Measurements from ENCODE around the gene PRRG2.

- TF ChIP-seq CTCF (IDR thresholded peaks at IDR 0.05), result no peak
- no peak for TF ChIP-seq POLR2A (IDR thresholded peaks at IDR 0.05; ENCODE audit: low read depth)
Observed at GRCh38 chr19:49585023-49585422, 3.9 kb downstream of the PRRG2 start.

Data from esophagus muscularis mucosa (tissue), 3 donors.